Measurements from ENCODE around the gene HYCC1.

The HYCC1 gene

GRCh38 chr7:23022851-23023250, 8.9 kb upstream of the HYCC1 start:
- TF ChIP-seq, protein P1, sequence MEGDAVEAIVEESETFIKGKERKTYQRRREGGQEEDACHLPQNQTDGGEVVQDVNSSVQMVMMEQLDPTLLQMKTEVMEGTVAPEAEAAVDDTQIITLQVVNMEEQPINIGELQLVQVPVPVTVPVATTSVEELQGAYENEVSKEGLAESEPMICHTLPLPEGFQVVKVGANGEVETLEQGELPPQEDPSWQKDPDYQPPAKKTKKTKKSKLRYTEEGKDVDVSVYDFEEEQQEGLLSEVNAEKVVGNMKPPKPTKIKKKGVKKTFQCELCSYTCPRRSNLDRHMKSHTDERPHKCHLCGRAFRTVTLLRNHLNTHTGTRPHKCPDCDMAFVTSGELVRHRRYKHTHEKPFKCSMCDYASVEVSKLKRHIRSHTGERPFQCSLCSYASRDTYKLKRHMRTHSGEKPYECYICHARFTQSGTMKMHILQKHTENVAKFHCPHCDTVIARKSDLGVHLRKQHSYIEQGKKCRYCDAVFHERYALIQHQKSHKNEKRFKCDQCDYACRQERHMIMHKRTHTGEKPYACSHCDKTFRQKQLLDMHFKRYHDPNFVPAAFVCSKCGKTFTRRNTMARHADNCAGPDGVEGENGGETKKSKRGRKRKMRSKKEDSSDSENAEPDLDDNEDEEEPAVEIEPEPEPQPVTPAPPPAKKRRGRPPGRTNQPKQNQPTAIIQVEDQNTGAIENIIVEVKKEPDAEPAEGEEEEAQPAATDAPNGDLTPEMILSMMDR (IDR thresholded peaks at IDR 0.05; ENCODE audit: low read depth, low read length): no peak
- no peak overlapping the region for H3K27ac ChIP-seq

DNA sequence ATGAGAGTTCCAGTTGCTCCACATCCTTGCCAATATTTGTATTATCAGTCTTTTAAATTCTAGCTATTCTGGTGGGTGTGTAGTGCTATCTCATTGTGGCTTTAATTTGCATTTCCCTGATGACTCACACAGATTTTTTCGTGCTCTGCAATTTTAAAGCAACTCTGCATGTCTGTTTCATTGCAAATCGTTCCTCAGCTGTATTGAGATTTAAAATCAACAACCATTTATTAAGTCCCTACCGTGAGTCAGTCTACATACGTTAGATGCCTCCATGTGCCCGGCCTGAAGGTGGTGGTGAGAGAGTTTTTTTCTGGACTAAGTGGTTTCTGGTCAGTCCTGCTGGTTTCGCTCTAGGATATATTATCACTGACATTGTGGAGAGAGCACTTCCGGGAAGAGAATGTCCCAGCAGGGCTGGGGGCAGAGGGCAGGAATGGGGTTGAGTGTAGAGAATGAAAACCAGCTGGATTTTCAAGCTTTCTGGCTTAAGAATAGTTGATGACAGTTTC, 8.4 kb upstream of the HYCC1 start:
- no peaks in the 10 kb centered on the region for H3K9me3 ChIP-seq (ENCODE audit: severe bottlenecking)
- no peak overlapping the region for H3K27ac ChIP-seq
- no peak overlapping the region for H3K4me3 ChIP-seq (ENCODE audit: low read depth, low read length)
- H3K27me3 ChIP-seq (ENCODE audit: insufficient read depth, low read depth, severe bottlenecking): no peaks in the 10 kb centered on the region
- H3K36me3 ChIP-seq: no peaks in the 10 kb centered on the region
- DNase-seq: no peak
- TF ChIP-seq, protein P1 (IDR thresholded peaks at IDR 0.05; ENCODE audit: low read depth, low read length): no peak

More at GRCh38 chr7:23022851-23023250, 8.9 kb upstream of the HYCC1 start:
- no peaks in the 10 kb centered on the region for H3K36me3 ChIP-seq
- DNase-seq: no peak
- no peaks in the 10 kb centered on the region for H3K27me3 ChIP-seq (ENCODE audit: insufficient read depth, low read depth, severe bottlenecking)
- no peaks in the 10 kb centered on the region for H3K9me3 ChIP-seq (ENCODE audit: severe bottlenecking)
- H3K4me3 ChIP-seq (ENCODE audit: low read depth, low read length): no peak overlapping the region

DNA sequence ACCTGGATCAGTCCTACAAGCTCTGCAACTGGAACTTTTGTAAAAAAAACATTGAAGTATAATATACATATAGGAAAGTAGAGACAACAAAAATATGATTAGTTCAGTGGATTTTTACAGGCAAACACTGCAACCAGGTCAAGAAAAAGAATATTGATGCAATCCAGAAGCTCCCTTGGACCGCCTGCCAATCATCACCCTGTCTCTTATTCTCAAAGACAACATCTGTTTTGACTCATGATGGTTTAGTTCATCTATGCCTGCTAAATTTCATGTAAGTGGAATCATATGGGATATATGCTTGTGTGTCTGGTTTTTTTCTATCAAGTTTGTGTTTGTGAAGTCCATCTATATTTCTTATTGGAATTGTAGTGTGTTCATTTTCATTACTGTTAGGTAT, 7.7 kb upstream of the HYCC1 start:
- H3K27ac ChIP-seq: no peak overlapping the region
- TF ChIP-seq, protein P1 (IDR thresholded peaks at IDR 0.05; ENCODE audit: low read depth, low read length): no peak

DNA sequence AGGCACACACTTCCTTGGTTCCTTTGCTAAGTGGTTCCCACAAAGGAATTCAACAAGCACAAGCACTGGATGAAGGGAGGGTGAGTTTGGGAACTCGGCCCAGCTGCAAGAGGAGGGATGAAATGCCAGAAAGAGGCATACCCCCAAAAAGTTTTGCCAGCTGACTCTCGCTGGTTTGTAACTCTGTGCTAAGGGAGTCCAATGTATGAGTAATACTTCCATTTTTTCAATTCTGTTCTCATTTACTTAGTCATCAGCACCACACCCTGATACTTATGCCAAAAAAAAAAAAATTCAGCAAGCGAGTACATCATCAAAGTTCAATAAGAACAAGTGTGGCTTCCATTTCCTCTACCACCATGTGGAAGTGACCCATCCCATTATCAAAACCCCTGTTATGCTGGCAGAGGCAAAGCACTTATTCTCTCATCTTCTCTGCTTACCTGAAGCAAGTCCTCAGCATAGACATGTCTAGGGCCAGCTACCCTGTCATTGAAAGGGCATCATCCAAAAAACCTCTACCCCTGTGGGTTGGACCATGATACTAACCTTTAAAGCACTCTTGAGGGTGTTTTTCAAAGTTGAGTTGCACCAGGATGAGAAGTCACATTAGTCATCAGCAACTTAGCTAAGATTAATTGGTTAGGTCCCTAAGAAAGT, 6.9 kb upstream of the HYCC1 start:
- DNase-seq: no peak
- H3K9me3 ChIP-seq (ENCODE audit: severe bottlenecking): no peaks in the 10 kb centered on the region
- H3K27me3 ChIP-seq (ENCODE audit: insufficient read depth, low read depth, severe bottlenecking): no peaks in the 10 kb centered on the region
- H3K4me3 ChIP-seq (ENCODE audit: low read depth, low read length): no peak overlapping the region
- no peaks in the 10 kb centered on the region for H3K36me3 ChIP-seq
- H3K27ac ChIP-seq: no peak overlapping the region
- TF ChIP-seq, protein P1 (IDR thresholded peaks at IDR 0.05; ENCODE audit: low read depth, low read length): no peak

More for the DNA sequence above, 7.7 kb upstream of the HYCC1 start:
- no peak overlapping the region for H3K4me3 ChIP-seq (ENCODE audit: low read depth, low read length)
- DNase-seq: no peak
- no peaks in the 10 kb centered on the region for H3K36me3 ChIP-seq
- H3K27me3 ChIP-seq (ENCODE audit: insufficient read depth, low read depth, severe bottlenecking): no peaks in the 10 kb centered on the region
- H3K9me3 ChIP-seq (ENCODE audit: severe bottlenecking): no peaks in the 10 kb centered on the region

DNA sequence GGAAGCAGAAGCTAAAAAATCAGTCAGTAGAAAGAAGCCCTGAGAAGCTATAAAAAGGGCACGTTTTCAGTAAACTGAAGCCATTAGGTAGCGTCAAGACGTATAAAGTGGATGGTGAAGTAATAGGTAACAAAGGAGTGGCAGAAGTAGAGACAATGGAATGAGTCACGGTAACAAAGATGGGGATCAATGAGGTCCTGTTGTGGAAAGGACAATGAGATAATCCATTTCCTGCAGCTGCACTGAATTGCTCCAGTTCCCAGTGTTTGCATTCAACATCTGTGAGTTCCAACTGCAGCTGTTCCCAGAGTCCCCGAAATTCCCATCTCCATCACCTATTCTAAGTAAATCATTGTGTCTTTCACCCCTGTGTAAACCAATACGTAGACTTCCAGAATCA, 4.8 kb upstream of the HYCC1 start:
- Histone ChIP-seq H3K27ac (no peak overlapping the region), H3K27me3 (ENCODE audit: insufficient read depth, low read depth, severe bottlenecking) (no peaks in the 10 kb centered on the region), H3K9me3 (ENCODE audit: severe bottlenecking) (no peaks in the 10 kb centered on the region), H3K4me3 (ENCODE audit: low read depth, low read length) (no peak overlapping the region), H3K36me3 (no peaks in the 10 kb centered on the region)
- TF ChIP-seq, protein P1 (IDR thresholded peaks at IDR 0.05; ENCODE audit: low read depth, low read length): no peak
- no peak for DNase-seq

- no peak for DNase-seq
- no peaks in the 10 kb centered on the region for H3K36me3 ChIP-seq
- no peaks in the 10 kb centered on the region for H3K27me3 ChIP-seq (ENCODE audit: insufficient read depth, low read depth, severe bottlenecking)
- H3K27ac ChIP-seq: no peak overlapping the region
- TF ChIP-seq, protein P1 (IDR thresholded peaks at IDR 0.05; ENCODE audit: low read depth, low read length): no peak
- no peaks in the 10 kb centered on the region for H3K9me3 ChIP-seq (ENCODE audit: severe bottlenecking)
- no peak overlapping the region for H3K4me3 ChIP-seq (ENCODE audit: low read depth, low read length)
Observed at GRCh38 chr7:23017309-23017708, 3.4 kb upstream of the HYCC1 start.

All from WERI-Rb-1 (cell line).